Measurements from ENCODE around the gene CERS3.

CERS3 gene

GRCh38 chr15:100547961-100548360, 19.2 kb upstream of the CERS3 start:
- in situ Hi-C loops (cut with MboI; ENCODE audit: low sequenced_read_pairs), result no loop called here
- H3K9me3 ChIP-seq, result no peaks in the 10 kb centered on the region
- H3K4me3 ChIP-seq, result no peak overlapping the region
- no peaks in the 10 kb centered on the region for H3K27me3 ChIP-seq (ENCODE audit: low read depth)
- H3K36me3 ChIP-seq (replicated peaks), result no peaks in the 10 kb centered on the region
- no peak for DNase-seq (ENCODE audit: low spot score in 2 of 2)
- no peaks in the 10 kb centered on the region for H3K4me1 ChIP-seq

- DNase-seq (ENCODE audit: low spot score in 2 of 2), result no peak
- no peaks in the 10 kb centered on the region for H3K9me3 ChIP-seq
- no peaks in the 10 kb centered on the region for H3K4me1 ChIP-seq
- in situ Hi-C loops (cut with MboI; ENCODE audit: low sequenced_read_pairs), result no loop called here
- H3K4me3 ChIP-seq, result no peak overlapping the region
- no peaks in the 10 kb centered on the region for H3K27me3 ChIP-seq (ENCODE audit: low read depth)
- no peaks in the 10 kb centered on the region for H3K36me3 ChIP-seq (replicated peaks)
Measured at GRCh38 chr15:100544946-100545345, 16.2 kb upstream of the CERS3 start.

- Histone ChIP-seq H3K4me1 (no peaks in the 10 kb centered on the region), H3K27me3 (ENCODE audit: low read depth) (no peaks in the 10 kb centered on the region), H3K9me3 (no peaks in the 10 kb centered on the region), H3K4me3 (no peak overlapping the region), H3K36me3 (replicated peaks) (no peaks in the 10 kb centered on the region)
- in situ Hi-C loops (cut with MboI; ENCODE audit: low sequenced_read_pairs), result no loop called here
- DNase-seq (ENCODE audit: low spot score in 2 of 2), result no peak
Measured at GRCh38 chr15:100544338-100544841, 15.6 kb upstream of the CERS3 start.

- H3K4me1 ChIP-seq, result no peaks in the 10 kb centered on the region
- in situ Hi-C loops (cut with MboI; ENCODE audit: low sequenced_read_pairs), result no loop called here
- no peaks in the 10 kb centered on the region for H3K27me3 ChIP-seq (ENCODE audit: low read depth)
- H3K36me3 ChIP-seq (replicated peaks), result no peaks in the 10 kb centered on the region
- DNase-seq (ENCODE audit: low spot score in 2 of 2), result no peak
- no peak overlapping the region for H3K4me3 ChIP-seq
- no peaks in the 10 kb centered on the region for H3K9me3 ChIP-seq
Measured at GRCh38 chr15:100542290-100542689, 13.5 kb upstream of the CERS3 start.

GRCh38 chr15:100537331-100537730, 8.6 kb upstream of the CERS3 start:
- Histone ChIP-seq H3K36me3 (replicated peaks) (no peaks in the 10 kb centered on the region), H3K4me3 (no peak overlapping the region), H3K9me3 (no peaks in the 10 kb centered on the region), H3K4me1 (no peaks in the 10 kb centered on the region), H3K27me3 (ENCODE audit: low read depth) (no peaks in the 10 kb centered on the region)
- in situ Hi-C loops (cut with MboI; ENCODE audit: low sequenced_read_pairs), result no loop called here
- DNase-seq (ENCODE audit: low spot score in 2 of 2), result no peak

GRCh38 chr15:100536733-100537132, 8.0 kb upstream of the CERS3 start:
- no peaks in the 10 kb centered on the region for H3K9me3 ChIP-seq
- in situ Hi-C loops (cut with MboI; ENCODE audit: low sequenced_read_pairs), result no loop called here
- H3K4me1 ChIP-seq, result no peaks in the 10 kb centered on the region
- no peaks in the 10 kb centered on the region for H3K36me3 ChIP-seq (replicated peaks)
- no peak for DNase-seq (ENCODE audit: low spot score in 2 of 2)
- no peak overlapping the region for H3K4me3 ChIP-seq
- no peaks in the 10 kb centered on the region for H3K27me3 ChIP-seq (ENCODE audit: low read depth)

- Histone ChIP-seq H3K27me3 (ENCODE audit: low read depth) (no peaks in the 10 kb centered on the region), H3K4me3 (no peak overlapping the region), H3K4me1 (no peaks in the 10 kb centered on the region), H3K9me3 (no peaks in the 10 kb centered on the region), H3K36me3 (replicated peaks) (no peaks in the 10 kb centered on the region)
- in situ Hi-C loops (cut with MboI; ENCODE audit: low sequenced_read_pairs), result no loop called here
- DNase-seq (ENCODE audit: low spot score in 2 of 2), result no peak
Measured at GRCh38 chr15:100533886-100534285, 5.1 kb upstream of the CERS3 start.

GRCh38 chr15:100531823-100532327, 3.1 kb upstream of the CERS3 start:
- Histone ChIP-seq H3K9me3 (no peaks in the 10 kb centered on the region), H3K4me3 (no peak overlapping the region), H3K27me3 (ENCODE audit: low read depth) (no peaks in the 10 kb centered on the region), H3K36me3 (replicated peaks) (no peaks in the 10 kb centered on the region), H3K4me1 (no peaks in the 10 kb centered on the region)
- no peak for DNase-seq (ENCODE audit: low spot score in 2 of 2)
- in situ Hi-C loops (cut with MboI; ENCODE audit: low sequenced_read_pairs), result no loop called here

GRCh38 chr15:100531204-100531603, 2.5 kb upstream of the CERS3 start:
- Histone ChIP-seq H3K36me3 (replicated peaks) (no peaks in the 10 kb centered on the region), H3K27me3 (ENCODE audit: low read depth) (no peaks in the 10 kb centered on the region), H3K9me3 (no peaks in the 10 kb centered on the region), H3K4me1 (no peaks in the 10 kb centered on the region), H3K4me3 (no peak overlapping the region)
- DNase-seq (ENCODE audit: low spot score in 2 of 2), result no peak
- in situ Hi-C loops (cut with MboI; ENCODE audit: low sequenced_read_pairs), result no loop called here

GRCh38 chr15:100529556-100529955, 806 bp upstream of the CERS3 start:
- H3K36me3 ChIP-seq (replicated peaks), result no peaks in the 10 kb centered on the region
- H3K9me3 ChIP-seq, result no peaks in the 10 kb centered on the region
- DNase-seq (ENCODE audit: low spot score in 2 of 2), result no peak
- in situ Hi-C loops (cut with MboI; ENCODE audit: low sequenced_read_pairs), result no loop called here
- H3K4me3 ChIP-seq, result no peak overlapping the region
- H3K27me3 ChIP-seq (ENCODE audit: low read depth), result no peaks in the 10 kb centered on the region
- no peaks in the 10 kb centered on the region for H3K4me1 ChIP-seq

- H3K9me3 ChIP-seq, result no peaks in the 10 kb centered on the region
- H3K4me3 ChIP-seq, result no peak overlapping the region
- no peaks in the 10 kb centered on the region for H3K27me3 ChIP-seq (ENCODE audit: low read depth)
- in situ Hi-C loops (cut with MboI; ENCODE audit: low sequenced_read_pairs), result no loop called here
- no peaks in the 10 kb centered on the region for H3K4me1 ChIP-seq
- H3K36me3 ChIP-seq (replicated peaks), result no peaks in the 10 kb centered on the region
- no peak for DNase-seq (ENCODE audit: low spot score in 2 of 2)
Measured at GRCh38 chr15:100526027-100526481, 2.7 kb downstream of the CERS3 start.

- Histone ChIP-seq H3K9me3 (no peaks in the 10 kb centered on the region), H3K4me3 (no peak overlapping the region), H3K4me1 (no peaks in the 10 kb centered on the region), H3K27me3 (ENCODE audit: low read depth) (no peaks in the 10 kb centered on the region), H3K36me3 (replicated peaks) (no peaks in the 10 kb centered on the region)
- in situ Hi-C loops (cut with MboI; ENCODE audit: low sequenced_read_pairs), result no loop called here
- DNase-seq (ENCODE audit: low spot score in 2 of 2), result no peak
Measured at GRCh38 chr15:100525436-100525835, 3.3 kb downstream of the CERS3 start.

GRCh38 chr15:100524326-100524725, 4.4 kb downstream of the CERS3 start:
- H3K9me3 ChIP-seq, result no peaks in the 10 kb centered on the region
- H3K4me1 ChIP-seq, result no peaks in the 10 kb centered on the region
- no peaks in the 10 kb centered on the region for H3K27me3 ChIP-seq (ENCODE audit: low read depth)
- DNase-seq (ENCODE audit: low spot score in 2 of 2), result no peak
- H3K4me3 ChIP-seq, result no peak overlapping the region
- in situ Hi-C loops (cut with MboI; ENCODE audit: low sequenced_read_pairs), result no loop called here
- H3K36me3 ChIP-seq (replicated peaks), result no peaks in the 10 kb centered on the region

- H3K4me3 ChIP-seq, result no peak overlapping the region
- H3K9me3 ChIP-seq, result no peaks in the 10 kb centered on the region
- in situ Hi-C loops (cut with MboI; ENCODE audit: low sequenced_read_pairs), result no loop called here
- no peaks in the 10 kb centered on the region for H3K36me3 ChIP-seq (replicated peaks)
- DNase-seq (ENCODE audit: low spot score in 2 of 2), result no peak
- H3K4me1 ChIP-seq, result no peaks in the 10 kb centered on the region
- H3K27me3 ChIP-seq (ENCODE audit: low read depth), result no peaks in the 10 kb centered on the region
Measured at GRCh38 chr15:100521907-100522306, 6.8 kb downstream of the CERS3 start.

Data from HAP-1 (cell line).